ENCODE results near the gene PGPEP1. TPM values are rescaled to one million over a fixed set of nuclear protein-coding genes. Genes with fewer than 3 reads are reported as not detected.

Gene PGPEP1
- polyA plus RNA-seq, 1 of the 3 experiments (the other 2 are of a cell fraction) = 13.8 TPM

GRCh38 chr19:18319591-18320135 lies 20.7 kb upstream of the PGPEP1 start:
- POLR2A ChIA-PET = interaction anchor here (3.8 to 4.0 kb wide), 2 partner anchors 39 kb away, joined by 31 to 97 read pairs; partner anchors contain the start of gene JUND
- H3K79me2 ChIP-seq (ENCODE audit: insufficient read depth) = peaks cover 55% of the 10 kb centered on the region
- TF ChIP-seq MEF2A (IDR thresholded peaks at IDR 0.05; ENCODE audit: borderline replicate concordance, low read depth) (no peak), FOXJ3 (CRISPR knock-in tag; IDR thresholded peaks at IDR 0.05) (no peak), MAX (IDR thresholded peaks at IDR 0.05; ENCODE audit: low read depth) (no peak), PBX3 (IDR thresholded peaks at IDR 0.05) (no peak), RAD21 (IDR thresholded peaks at IDR 0.05; ENCODE audit: low read length) (no peak), RFX5 (IDR thresholded peaks at IDR 0.05; ENCODE audit: low read length) (no peak), SIN3A (IDR thresholded peaks at IDR 0.05; ENCODE audit: borderline replicate concordance, low read depth, low read length) (no peak), ZBTB33 (IDR thresholded peaks at IDR 0.05; ENCODE audit: borderline replicate concordance, low read depth) (no peak), IRF3 (IDR thresholded peaks at IDR 0.05; ENCODE audit: low read depth, low read length) (no peak), CTCF (IDR thresholded peaks at IDR 0.05) (no peak)

More at GRCh38 chr19:18319591-18320135, 20.7 kb upstream of the PGPEP1 start:
- no peak for DNase-seq
- H3K4me2 ChIP-seq = no peak overlapping the region
- peaks cover 19 to 32% of the 10 kb centered on the region in 2 experiments; a peak in 3 of 4 replicates for H3K4me1 ChIP-seq (ENCODE audit: control insufficient read depth in 1 of 2, insufficient read depth in 2 of 2, low read depth in 1 of 2, low read length in 1 of 2)
- no peaks in the 10 kb centered on the region for H3K36me3 ChIP-seq (replicated peaks in 1 of 2; ENCODE audit: control insufficient read depth in 1 of 2, insufficient read depth in 2 of 2, low read length in 1 of 2)
- H2AFZ ChIP-seq (ENCODE audit: low read depth) = no peak overlapping the region
- no peak overlapping the region; a peak in 1 of 4 replicates for H3K27ac ChIP-seq (ENCODE audit: low read depth in 2 of 2, low read length in 1 of 2)
- H4K20me1 ChIP-seq (ENCODE audit: insufficient read depth) = no peaks in the 10 kb centered on the region
- no peak overlapping the region for H3K9ac ChIP-seq
- H3K4me3 ChIP-seq (ENCODE audit: low read depth in 2 of 2, low read length in 1 of 2) = no peak overlapping the region
- H3K27me3 ChIP-seq (ENCODE audit: insufficient read depth) = no peaks in the 10 kb centered on the region
- no peaks in the 10 kb centered on the region for H3K9me2 ChIP-seq
- peaks cover 18% of the 10 kb centered on the region for H3F3A ChIP-seq (replicated peaks; ENCODE audit: insufficient read depth)
- CTCF ChIA-PET = interaction anchor here (4.3 kb wide), 1 partner anchor 40 kb away, joined by 123 read pairs; the partner anchor contains the start of gene JUND
- H3K9me3 ChIP-seq = no peaks in the 10 kb centered on the region
- 94% methylated on average over 7 of the region's 7 CpGs for WGBS (ENCODE audit: low lambda C conversion rate)

All from SK-N-SH (cell line).